Tibial artery (tissue), 4 donors: ENCODE results near the gene PCBP3.

Source experiments
- DNase-seq, 2 donors: peaks; one replicate each; pipeline ENCODE4 v3.0.0-alpha.2; 2019
- H3K27ac ChIP-seq, 2 donors: fragments of 200-600 bp; sonication (generic) in 1 of 2; 1 replicate in 1 of 2; 2 replicates in 1 of 2; pipeline ENCODE4 v1.5.1; 2018 to 2019; ENCODE audit warnings: mild to moderate bottlenecking in 1 of 2
- H3K27me3 ChIP-seq, 2 donors: fragments of 200-600 bp; sonication (generic) in 1 of 2; one replicate each; pipeline versions ENCODE4 v1.5.1 to v1.6.0; 2016 to 2019
- H3K36me3 ChIP-seq, 3 donors: fragments of 200-600 bp; sonication (generic) in 2 of 3; one replicate each; pipeline ENCODE4 v1.5.1; 2016 to 2019; ENCODE audit warnings: mild to moderate bottlenecking in 2 of 3
- H3K4me1 ChIP-seq, 4 donors: fragments of 200-600 bp; sonication (generic) in 2 of 4; 1 replicate in 3 of 4; 2 replicates in 1 of 4; pipeline ENCODE4 v1.5.1; 2016 to 2019
- H3K4me3 ChIP-seq, 2 donors: fragments of 200-600 bp; sonication (generic) in 1 of 2; 1 replicate in 1 of 2; 2 replicates in 1 of 2; pipeline ENCODE4 v1.5.1; 2018 to 2019; ENCODE audit warnings: mild to moderate bottlenecking in 2 of 2
- H3K9me3 ChIP-seq, 3 donors: fragments of 200-600 bp; sonication (generic) in 1 of 3; one replicate each; pipeline ENCODE4 v1.5.1; 2016 to 2019
- CTCF ChIP-seq, 2 experiments: fragments of 200-600 bp in 1 of 2; fragments of 450-650 bp in 1 of 2; IDR thresholded peaks; one replicate each; pipeline ENCODE4 v1.5.1; 2017 to 2019; ENCODE audit warnings: antibody characterized with exemption in 2 of 2, mild to moderate bottlenecking in 1 of 2, moderate library complexity in 1 of 2
- intact Hi-C: fragments of 100-400 bp; cut with DNase I; formaldehyde crosslinking; loops from one replicate; pipeline ENCODE4 v1.15.0; 2023; ENCODE audit warnings: low total_unique reads

The PCBP3 gene

GRCh38 chr21:45910548-45911221, 267.2 kb downstream of the PCBP3 start:
- intact Hi-C loops = no loop called here

GRCh38 chr21:45911806-45912325, 268.3 kb downstream of the PCBP3 start:
- DNase-seq = no peak
- Histone ChIP-seq H3K4me3 (no peak overlapping the region), H3K4me1 (peaks cover 0 to 16% (median 5%) of the 10 kb centered on the region in 4 donors), H3K27me3 (peaks cover 0 to 2% of the 10 kb centered on the region in 2 donors), H3K36me3 (no peaks in the 10 kb centered on the region), H3K9me3 (no peaks in the 10 kb centered on the region), H3K27ac (no peak overlapping the region)
- intact Hi-C loops = no loop called here
- no peak for TF ChIP-seq CTCF (IDR thresholded peaks at IDR 0.05)

More at GRCh38 chr21:45910548-45911221, 267.2 kb downstream of the PCBP3 start:
- TF ChIP-seq CTCF (IDR thresholded peaks at IDR 0.05) = no peak
- H3K4me3 ChIP-seq = no peak overlapping the region
- DNase-seq = no peak
- H3K9me3 ChIP-seq = no peaks in the 10 kb centered on the region
- peaks cover 0 to 2% of the 10 kb centered on the region in 2 donors for H3K27me3 ChIP-seq
- H3K27ac ChIP-seq = no peak overlapping the region
- H3K36me3 ChIP-seq = no peaks in the 10 kb centered on the region
- H3K4me1 ChIP-seq = peaks cover 0 to 16% (median 5%) of the 10 kb centered on the region in 4 donors

- no peak for DNase-seq
Observed at GRCh38 chr21:45912611-45913417, 269.3 kb downstream of the PCBP3 start.

GRCh38 chr21:45913418-45913765, 269.9 kb downstream of the PCBP3 start:
- no peaks in the 10 kb centered on the region for H3K9me3 ChIP-seq
- no peak overlapping the region for H3K4me3 ChIP-seq
- no peak for DNase-seq
- H3K36me3 ChIP-seq = no peaks in the 10 kb centered on the region
- peaks cover 0 to 2% of the 10 kb centered on the region in 2 donors for H3K27me3 ChIP-seq
- H3K4me1 ChIP-seq = peaks cover 0 to 6% (median 2%) of the 10 kb centered on the region in 4 donors
- no peak overlapping the region for H3K27ac ChIP-seq
- TF ChIP-seq CTCF (IDR thresholded peaks at IDR 0.05) = no peak
- intact Hi-C loops = no loop called here

More at GRCh38 chr21:45912611-45913417, 269.3 kb downstream of the PCBP3 start:
- Histone ChIP-seq H3K36me3 (no peaks in the 10 kb centered on the region), H3K27ac (no peak overlapping the region), H3K4me3 (no peak overlapping the region), H3K4me1 (peaks cover 0 to 10% (median 4%) of the 10 kb centered on the region in 4 donors), H3K9me3 (no peaks in the 10 kb centered on the region), H3K27me3 (peaks cover 0 to 2% of the 10 kb centered on the region in 2 donors)
- intact Hi-C loops = no loop called here
- no peak for TF ChIP-seq CTCF (IDR thresholded peaks at IDR 0.05)

GRCh38 chr21:45913886-45914285, 270.4 kb downstream of the PCBP3 start:
- intact Hi-C loops = no loop called here
- H3K4me1 ChIP-seq = peaks cover 0 to 6% (median 2%) of the 10 kb centered on the region in 4 donors
- no peaks in the 10 kb centered on the region for H3K36me3 ChIP-seq
- no peak overlapping the region for H3K27ac ChIP-seq
- no peak for TF ChIP-seq CTCF (IDR thresholded peaks at IDR 0.05)
- DNase-seq = no peak
- H3K9me3 ChIP-seq = no peaks in the 10 kb centered on the region
- no peak overlapping the region for H3K4me3 ChIP-seq
- peaks cover 0 to 2% of the 10 kb centered on the region in 2 donors for H3K27me3 ChIP-seq
